Embryonic facial prominence (tissue), 1 donor: ENCODE data around the gene CCSER1.
"Not testable (repeated sequence)": the region's sequence is repeated elsewhere in the genome, so short reads cannot be mapped to it uniquely, and the experiment has no call there.

Experiments
- DNase-seq: peaks from one replicate; pipeline ENCODE4 v3.0.0-alpha.2; 2016; ENCODE audit errors: extremely low spot score

Gene CCSER1

GRCh38 chr4:90689739-90690138 lies 562.5 kb downstream of the CCSER1 start:
- DNase-seq: no peak

- DNase-seq: no peak
Measured at GRCh38 chr4:90695411-90695810, 568.2 kb downstream of the CCSER1 start.

GRCh38 chr4:90705501-90705900 lies 578.3 kb downstream of the CCSER1 start:
- DNase-seq: not testable (repeated sequence)

- no peak for DNase-seq
Measured at GRCh38 chr4:90715242-90715641, 588.0 kb downstream of the CCSER1 start.

- DNase-seq: no peak
Measured at GRCh38 chr4:90718931-90719330, 591.7 kb downstream of the CCSER1 start.

- no peak for DNase-seq
Measured at GRCh38 chr4:90727938-90728337, 600.7 kb downstream of the CCSER1 start.

- no peak for DNase-seq
Measured at GRCh38 chr4:90730752-90731151, 603.6 kb downstream of the CCSER1 start.

GRCh38 chr4:90733211-90733610 lies 606.0 kb downstream of the CCSER1 start:
- no peak for DNase-seq

- no peak for DNase-seq
Measured at GRCh38 chr4:90745176-90745575, 618.0 kb downstream of the CCSER1 start.

GRCh38 chr4:90753068-90753467 lies 625.9 kb downstream of the CCSER1 start:
- no peak for DNase-seq

- no peak for DNase-seq
Measured at GRCh38 chr4:90757534-90758060, 630.4 kb downstream of the CCSER1 start.

- no peak for DNase-seq
Measured at GRCh38 chr4:90760059-90760458, 632.9 kb downstream of the CCSER1 start.

GRCh38 chr4:90766837-90767236 lies 639.6 kb downstream of the CCSER1 start:
- no peak for DNase-seq

GRCh38 chr4:90769251-90769650 lies 642.1 kb downstream of the CCSER1 start:
- DNase-seq: no peak

- no peak for DNase-seq
Measured at GRCh38 chr4:90780193-90780592, 653.0 kb downstream of the CCSER1 start.

- no peak for DNase-seq
Measured at GRCh38 chr4:90786602-90787001, 659.4 kb downstream of the CCSER1 start.

- no peak for DNase-seq
Measured at GRCh38 chr4:90792696-90793095, 665.5 kb downstream of the CCSER1 start.

GRCh38 chr4:90798948-90799347 lies 671.8 kb downstream of the CCSER1 start:
- DNase-seq: no peak

GRCh38 chr4:90799895-90800294 lies 672.7 kb downstream of the CCSER1 start:
- no peak for DNase-seq

- no peak for DNase-seq
Measured at GRCh38 chr4:90815569-90815968, 688.4 kb downstream of the CCSER1 start.

GRCh38 chr4:90816754-90817153 lies 689.6 kb downstream of the CCSER1 start:
- DNase-seq: no peak

GRCh38 chr4:90824266-90825150 lies 697.3 kb downstream of the CCSER1 start:
- DNase-seq: no peak

- no peak for DNase-seq
Measured at GRCh38 chr4:90825849-90826248, 698.7 kb downstream of the CCSER1 start.
